ENCODE results near the gene DIAPH2.

The DIAPH2 gene

DNA sequence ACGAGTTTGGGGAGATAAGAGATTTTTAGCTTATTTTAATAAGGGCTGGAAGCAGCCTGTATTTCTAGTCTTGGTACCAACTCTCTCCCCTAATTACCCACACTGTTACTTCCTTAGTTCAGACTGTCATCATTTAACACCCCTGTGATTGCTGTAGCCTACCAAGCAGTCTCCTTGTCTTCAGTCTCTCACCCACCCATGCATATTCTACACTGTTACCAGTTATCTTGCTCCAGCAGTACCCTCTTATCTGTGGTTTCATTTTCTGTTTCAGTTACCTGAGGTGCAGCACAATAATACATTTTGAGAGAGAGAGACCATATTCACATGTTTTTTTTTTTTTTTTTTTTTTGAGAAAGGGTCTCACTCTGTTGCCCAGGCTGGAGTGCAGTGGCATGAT lies 80.2 kb downstream of the DIAPH2 start:
- Histone ChIP-seq H3K9me3 (no peaks in the 10 kb centered on the region), H3K4me1 (no peaks in the 10 kb centered on the region), H3K36me3 (no peaks in the 10 kb centered on the region), H3K4me3 (ENCODE audit: low read depth, low read length) (no peak overlapping the region), H3K27me3 (no peaks in the 10 kb centered on the region)
- TF ChIP-seq, protein P1, sequence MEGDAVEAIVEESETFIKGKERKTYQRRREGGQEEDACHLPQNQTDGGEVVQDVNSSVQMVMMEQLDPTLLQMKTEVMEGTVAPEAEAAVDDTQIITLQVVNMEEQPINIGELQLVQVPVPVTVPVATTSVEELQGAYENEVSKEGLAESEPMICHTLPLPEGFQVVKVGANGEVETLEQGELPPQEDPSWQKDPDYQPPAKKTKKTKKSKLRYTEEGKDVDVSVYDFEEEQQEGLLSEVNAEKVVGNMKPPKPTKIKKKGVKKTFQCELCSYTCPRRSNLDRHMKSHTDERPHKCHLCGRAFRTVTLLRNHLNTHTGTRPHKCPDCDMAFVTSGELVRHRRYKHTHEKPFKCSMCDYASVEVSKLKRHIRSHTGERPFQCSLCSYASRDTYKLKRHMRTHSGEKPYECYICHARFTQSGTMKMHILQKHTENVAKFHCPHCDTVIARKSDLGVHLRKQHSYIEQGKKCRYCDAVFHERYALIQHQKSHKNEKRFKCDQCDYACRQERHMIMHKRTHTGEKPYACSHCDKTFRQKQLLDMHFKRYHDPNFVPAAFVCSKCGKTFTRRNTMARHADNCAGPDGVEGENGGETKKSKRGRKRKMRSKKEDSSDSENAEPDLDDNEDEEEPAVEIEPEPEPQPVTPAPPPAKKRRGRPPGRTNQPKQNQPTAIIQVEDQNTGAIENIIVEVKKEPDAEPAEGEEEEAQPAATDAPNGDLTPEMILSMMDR (IDR thresholded peaks at IDR 0.05; ENCODE audit: low read depth, low read length): no peak
- no peak for DNase-seq

DNA sequence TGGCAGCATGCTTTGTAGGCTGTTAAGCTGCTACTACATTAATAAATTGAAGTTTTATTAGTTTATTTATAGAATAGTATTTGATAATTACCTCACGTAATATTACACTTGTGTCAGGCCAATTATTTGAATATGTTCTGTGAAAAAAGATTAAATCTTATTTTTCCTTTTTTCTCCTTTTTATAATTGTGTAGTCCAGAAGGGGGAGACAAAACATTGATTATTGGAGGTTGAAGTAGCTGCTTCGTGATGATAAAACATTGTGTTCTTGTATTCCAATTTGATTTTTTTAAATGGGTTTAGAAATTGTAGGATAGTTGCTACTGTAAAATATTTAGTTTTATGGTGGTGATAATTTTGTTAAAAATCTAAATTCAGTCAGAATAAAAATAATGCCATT lies 85.7 kb downstream of the DIAPH2 start:
- TF ChIP-seq, protein P1 (IDR thresholded peaks at IDR 0.05; ENCODE audit: low read depth, low read length): peak; percentile 27; the same call in 1 of the 2 replicates
- Histone ChIP-seq H3K4me3 (ENCODE audit: low read depth, low read length) (no peak overlapping the region), H3K27me3 (no peaks in the 10 kb centered on the region), H3K4me1 (no peaks in the 10 kb centered on the region), H3K9me3 (no peaks in the 10 kb centered on the region), H3K36me3 (no peaks in the 10 kb centered on the region)
- no peak for DNase-seq

DNA sequence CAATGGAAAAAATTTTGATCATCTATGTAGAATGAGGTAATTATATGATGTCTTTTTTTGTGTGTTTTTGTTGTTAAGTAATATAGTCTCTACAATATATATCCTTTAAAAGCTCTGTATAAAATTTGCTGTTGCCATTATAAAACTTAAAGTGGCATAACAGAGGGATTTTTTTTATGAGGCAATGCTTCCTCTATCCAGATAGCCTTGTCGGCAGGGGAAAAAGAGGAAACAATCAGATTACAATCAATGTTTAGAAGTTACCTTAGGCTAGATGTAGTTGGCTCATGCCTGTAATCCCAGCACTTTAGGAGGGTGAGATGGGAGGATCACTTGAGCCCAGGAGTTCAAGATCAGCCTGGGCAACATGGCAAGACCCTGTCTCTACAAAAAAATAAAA lies 86.8 kb downstream of the DIAPH2 start:
- H3K4me3 ChIP-seq (ENCODE audit: low read depth, low read length): no peak overlapping the region
- no peaks in the 10 kb centered on the region for H3K9me3 ChIP-seq
- H3K4me1 ChIP-seq: no peaks in the 10 kb centered on the region
- no peaks in the 10 kb centered on the region for H3K36me3 ChIP-seq
- TF ChIP-seq, protein P1 (IDR thresholded peaks at IDR 0.05; ENCODE audit: low read depth, low read length): no peak
- no peaks in the 10 kb centered on the region for H3K27me3 ChIP-seq
- DNase-seq: no peak

DNA sequence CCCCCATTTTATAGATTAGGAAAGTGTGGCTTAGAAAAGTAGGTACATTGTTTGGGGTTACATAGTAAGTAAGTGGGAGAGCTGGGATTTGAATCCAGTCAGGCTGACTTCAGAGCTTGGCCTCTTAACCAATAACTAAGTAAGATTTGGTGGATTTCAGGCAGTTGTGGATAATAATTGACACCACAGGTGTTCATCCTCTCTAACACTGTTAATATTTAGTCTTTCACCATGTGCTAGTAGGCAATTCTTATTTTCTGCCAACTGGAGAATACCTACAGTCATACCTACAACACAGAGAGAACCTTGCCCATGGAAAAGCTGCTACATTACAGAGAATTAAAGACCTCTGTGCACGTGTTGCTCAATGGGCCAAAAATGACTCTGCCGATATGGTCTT lies 89.5 kb downstream of the DIAPH2 start:
- Histone ChIP-seq H3K27me3 (no peaks in the 10 kb centered on the region), H3K9me3 (no peaks in the 10 kb centered on the region), H3K4me3 (ENCODE audit: low read depth, low read length) (no peak overlapping the region), H3K4me1 (no peaks in the 10 kb centered on the region), H3K36me3 (no peaks in the 10 kb centered on the region)
- TF ChIP-seq, protein P1 (IDR thresholded peaks at IDR 0.05; ENCODE audit: low read depth, low read length): no peak
- no peak for DNase-seq

DNA sequence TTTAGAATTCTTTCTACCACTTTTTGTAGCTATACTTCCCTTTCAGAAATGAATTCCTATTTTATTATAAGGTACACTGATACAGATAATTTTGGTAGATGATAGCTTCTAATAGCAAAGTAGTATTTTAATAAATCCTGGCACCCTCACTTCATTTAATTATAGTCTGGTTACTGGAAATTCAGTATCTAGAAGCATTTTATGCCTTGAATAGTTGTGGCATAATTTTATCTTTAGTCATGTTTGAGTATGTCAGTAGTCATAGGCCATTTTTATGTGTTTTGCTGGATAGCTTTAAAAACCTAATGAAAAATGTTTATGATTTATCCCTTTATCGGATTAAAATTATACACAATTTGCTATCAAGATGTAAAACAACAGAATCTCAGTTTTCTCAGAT lies 92.3 kb downstream of the DIAPH2 start:
- Histone ChIP-seq H3K27me3 (no peaks in the 10 kb centered on the region), H3K4me3 (ENCODE audit: low read depth, low read length) (no peak overlapping the region), H3K36me3 (no peaks in the 10 kb centered on the region), H3K9me3 (no peaks in the 10 kb centered on the region), H3K4me1 (no peaks in the 10 kb centered on the region)
- TF ChIP-seq, protein P1 (IDR thresholded peaks at IDR 0.05; ENCODE audit: low read depth, low read length): no peak
- DNase-seq: no peak

DNA sequence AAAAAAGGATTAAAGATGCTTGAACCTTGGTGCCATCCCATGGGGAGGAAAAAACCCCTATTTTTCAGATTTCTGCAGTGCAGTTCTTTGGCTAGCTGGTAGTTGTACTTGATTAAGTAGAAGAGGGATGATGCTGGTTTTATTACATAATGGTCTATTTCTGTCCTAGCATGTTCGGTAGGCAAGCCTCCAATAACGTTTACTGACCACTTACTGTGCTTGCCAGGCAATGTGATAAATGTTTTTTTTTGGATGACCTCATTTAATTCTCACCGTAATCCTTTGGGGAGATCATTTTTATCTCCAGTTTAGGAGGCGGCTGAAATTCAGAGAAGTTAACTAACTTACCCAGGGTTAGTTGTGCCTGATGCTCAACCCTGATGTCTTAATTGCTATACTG lies 106.9 kb downstream of the DIAPH2 start:
- Histone ChIP-seq H3K4me3 (ENCODE audit: low read depth, low read length) (no peak overlapping the region), H3K27me3 (no peaks in the 10 kb centered on the region), H3K9me3 (no peaks in the 10 kb centered on the region), H3K4me1 (no peaks in the 10 kb centered on the region), H3K36me3 (no peaks in the 10 kb centered on the region)
- TF ChIP-seq, protein P1 (IDR thresholded peaks at IDR 0.05; ENCODE audit: low read depth, low read length): no peak
- no peak for DNase-seq
